Adrenal gland (tissue), 5 donors: ENCODE data around the gene KAZN.

Experiments used
- POLR2A ChIP-seq, 2 donors: fragments of 450-650 bp; IDR thresholded peaks; one replicate each; pipeline ENCODE4 v1.6.1; 2017; ENCODE audit warnings: antibody characterized with exemption in 2 of 2, mild to moderate bottlenecking in 2 of 2, moderate library complexity in 1 of 2
- TF ChIP-seq, protein P1 (sequence below), 6 experiments: fragments of 450-650 bp in 4 of 6; fragments of 200-600 bp in 2 of 6; sonication (generic) in 1 of 6; IDR thresholded peaks; 1 replicate in 5 of 6; 2 replicates in 1 of 6; pipeline versions ENCODE4 v1.5.1 to v1.8.0; 2016 to 2021; ENCODE audit warnings: antibody characterized with exemption in 6 of 6, mild to moderate bottlenecking in 2 of 6, moderate library complexity in 1 of 6
- donor health status: DM: no; HTN: no; CAD: no.

DNA sequence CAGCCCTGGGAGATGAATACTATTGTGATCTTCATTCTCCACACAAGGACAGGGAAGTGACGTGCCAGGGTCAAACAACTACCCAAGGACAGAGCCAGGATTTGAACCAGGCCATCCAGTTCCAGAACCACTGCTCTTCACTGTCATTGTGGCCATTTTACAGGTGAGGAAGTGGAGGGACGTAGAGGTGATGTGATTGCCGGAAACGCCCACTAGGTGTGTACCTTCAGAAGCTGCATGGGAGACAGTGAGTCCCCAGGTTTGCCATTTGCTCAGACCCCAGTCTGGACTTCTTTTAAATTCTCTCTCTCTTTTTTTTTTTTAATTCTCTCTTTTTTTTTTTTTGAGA, 347.5 kb downstream of the KAZN start:
- TF ChIP-seq, protein P1, sequence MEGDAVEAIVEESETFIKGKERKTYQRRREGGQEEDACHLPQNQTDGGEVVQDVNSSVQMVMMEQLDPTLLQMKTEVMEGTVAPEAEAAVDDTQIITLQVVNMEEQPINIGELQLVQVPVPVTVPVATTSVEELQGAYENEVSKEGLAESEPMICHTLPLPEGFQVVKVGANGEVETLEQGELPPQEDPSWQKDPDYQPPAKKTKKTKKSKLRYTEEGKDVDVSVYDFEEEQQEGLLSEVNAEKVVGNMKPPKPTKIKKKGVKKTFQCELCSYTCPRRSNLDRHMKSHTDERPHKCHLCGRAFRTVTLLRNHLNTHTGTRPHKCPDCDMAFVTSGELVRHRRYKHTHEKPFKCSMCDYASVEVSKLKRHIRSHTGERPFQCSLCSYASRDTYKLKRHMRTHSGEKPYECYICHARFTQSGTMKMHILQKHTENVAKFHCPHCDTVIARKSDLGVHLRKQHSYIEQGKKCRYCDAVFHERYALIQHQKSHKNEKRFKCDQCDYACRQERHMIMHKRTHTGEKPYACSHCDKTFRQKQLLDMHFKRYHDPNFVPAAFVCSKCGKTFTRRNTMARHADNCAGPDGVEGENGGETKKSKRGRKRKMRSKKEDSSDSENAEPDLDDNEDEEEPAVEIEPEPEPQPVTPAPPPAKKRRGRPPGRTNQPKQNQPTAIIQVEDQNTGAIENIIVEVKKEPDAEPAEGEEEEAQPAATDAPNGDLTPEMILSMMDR (IDR thresholded peaks at IDR 0.05), result no peak
- no peak for TF ChIP-seq POLR2A (IDR thresholded peaks at IDR 0.05)
